H9 (cell line): ENCODE results near the gene TOM1L2. TPM values are rescaled to one million over a fixed set of nuclear protein-coding genes. Genes with fewer than 3 reads are reported as not detected.
A peak's percentile ranks its signal among the peaks of the same experiment; 100 is the strongest.

Experiments
- DNase-seq: peaks from one replicate; pipeline ENCODE4 v3.0.0-alpha.2; 2017
- H2AFZ ChIP-seq: one replicate; pipeline ENCODE4 v1.6.1; 2013; ENCODE audit warnings: mild to moderate bottlenecking, low read length, control low read depth, moderate library complexity
- H2AK5ac ChIP-seq: 2 replicates; pipeline ENCODE4 v1.6.1; 2013; ENCODE audit warnings: low read length, control low read depth, mixed read lengths; ENCODE audit not compliant: insufficient read length
- H2BK120ac ChIP-seq: one replicate; pipeline ENCODE4 v1.6.1; 2013; ENCODE audit warnings: low read depth, mild to moderate bottlenecking, low read length, control low read depth, inconsistent platforms; ENCODE audit not compliant: poor library complexity, severe bottlenecking
- H2BK12ac ChIP-seq: 2 replicates; pipeline ENCODE4 v1.6.1; 2013; ENCODE audit warnings: low read length, control low read depth, mixed read lengths, low read depth; ENCODE audit not compliant: insufficient read length
- H2BK15ac ChIP-seq: 2 replicates; pipeline ENCODE4 v1.6.1; 2013; ENCODE audit warnings: low read depth, low read length, control low read depth
- H2BK20ac ChIP-seq: one replicate; pipeline ENCODE4 v1.6.1; 2013; ENCODE audit warnings: low read depth, mild to moderate bottlenecking, low read length, control low read depth, inconsistent platforms; ENCODE audit not compliant: poor library complexity, severe bottlenecking
- H2BK5ac ChIP-seq: 2 replicates; pipeline ENCODE4 v1.6.1; 2013; ENCODE audit warnings: low read length, control low read depth, mixed read lengths; ENCODE audit not compliant: insufficient read length
- H3K14ac ChIP-seq: 2 replicates; pipeline ENCODE4 v1.6.1; 2013; ENCODE audit warnings: low read length, control low read depth; ENCODE audit not compliant: insufficient read depth
- H3K18ac ChIP-seq: 2 replicates; pipeline ENCODE4 v1.6.1; 2013; ENCODE audit warnings: low read depth, mild to moderate bottlenecking, mixed read lengths, low read length, control low read depth; ENCODE audit not compliant: insufficient read length
- H3K23ac ChIP-seq: 2 replicates; pipeline ENCODE4 v1.6.1; 2013; ENCODE audit warnings: low read length, control low read depth, mixed read lengths, low read depth; ENCODE audit not compliant: insufficient read length
- H3K23me2 ChIP-seq: 2 replicates; pipeline ENCODE4 v1.6.1; 2013; ENCODE audit warnings: low read depth, mild to moderate bottlenecking, mixed read lengths, low read length, control low read depth; ENCODE audit not compliant: insufficient read length, poor library complexity, severe bottlenecking
- H3K27ac ChIP-seq: 2 replicates; pipeline ENCODE4 v1.5.1; 2013; ENCODE audit warnings: low read length, control low read depth, mixed read lengths, low read depth; ENCODE audit not compliant: insufficient read length
- H3K27me3 ChIP-seq: 2 replicates; pipeline ENCODE4 v1.6.1; 2013; ENCODE audit warnings: low read length, control low read depth, inconsistent platforms; ENCODE audit not compliant: insufficient read depth
- H3K4ac ChIP-seq: 2 replicates; pipeline ENCODE4 v1.6.1; 2013; ENCODE audit warnings: low read depth, mild to moderate bottlenecking, control low read depth, inconsistent platforms, low read length, moderate library complexity
- H3K4me1 ChIP-seq: 2 replicates; pipeline ENCODE4 v1.6.1; 2013; ENCODE audit warnings: low read length, control low read depth, inconsistent platforms; ENCODE audit not compliant: insufficient read depth
- H3K4me2 ChIP-seq: 2 replicates; pipeline ENCODE4 v1.6.1; 2013; ENCODE audit warnings: low read length, control low read depth, mixed read lengths; ENCODE audit not compliant: insufficient read length, insufficient read depth
- H3K56ac ChIP-seq: 2 replicates; pipeline ENCODE4 v1.6.1; 2013; ENCODE audit warnings: low read depth, mild to moderate bottlenecking, mixed read lengths, low read length, control low read depth; ENCODE audit not compliant: insufficient read length
- H3K79me1 ChIP-seq: 2 replicates; pipeline ENCODE4 v1.6.1; 2013; ENCODE audit warnings: low read depth, mild to moderate bottlenecking, moderate library complexity, low read length, control low read depth, inconsistent platforms; ENCODE audit not compliant: insufficient read depth, poor library complexity, severe bottlenecking
- H3K79me2 ChIP-seq: 2 replicates; pipeline ENCODE4 v1.6.1; 2013; ENCODE audit warnings: low read length, control low read depth, inconsistent platforms; ENCODE audit not compliant: insufficient read depth
- H3K9ac ChIP-seq: 2 replicates; pipeline ENCODE4 v1.6.1; 2013; ENCODE audit warnings: low read length, control low read depth, mixed read lengths; ENCODE audit not compliant: insufficient read length; ENCODE audit errors: extremely low read depth
- H3K9me3 ChIP-seq: one replicate; pipeline ENCODE4 v1.6.1; 2013; ENCODE audit warnings: low read depth, low read length, inconsistent platforms; ENCODE audit not compliant: control insufficient read depth
- H3T11ph ChIP-seq: one replicate; pipeline ENCODE4 v1.6.1; 2013; ENCODE audit warnings: mild to moderate bottlenecking, low read length, control low read depth, inconsistent platforms
- H4K20me1 ChIP-seq: one replicate; pipeline ENCODE4 v1.6.1; 2013; ENCODE audit not compliant: control insufficient read depth, insufficient read length, insufficient read depth
- H4K5ac ChIP-seq: 2 replicates; pipeline ENCODE4 v1.6.1; 2013; ENCODE audit warnings: low read depth, mild to moderate bottlenecking, mixed read lengths, low read length, control low read depth; ENCODE audit not compliant: insufficient read length
- H4K8ac ChIP-seq: replicated peaks from 2 replicates; pipeline ENCODE4 v1.6.1; 2013; ENCODE audit warnings: low read length, control low read depth, mixed read lengths, low read depth; ENCODE audit not compliant: insufficient read length
- H4K91ac ChIP-seq: 2 replicates; pipeline ENCODE4 v1.6.1; 2013; ENCODE audit warnings: low read depth, mild to moderate bottlenecking, moderate library complexity, mixed read lengths, low read length, control low read depth; ENCODE audit not compliant: insufficient read length
- H3K27ac Mint-ChIP-seq, 3 experiments: 2 replicates in 2 of 3; 3 replicates in 1 of 3; pipeline ENCODE4 v1.8.0; 2020 to 2021; ENCODE audit warnings: mixed read lengths in 3 of 3, mild to moderate bottlenecking in 1 of 3, moderate library complexity in 1 of 3
- H3K27me3 Mint-ChIP-seq: 2 replicates; pipeline ENCODE4 v1.8.0; 2021; ENCODE audit warnings: low read depth, mild to moderate bottlenecking, moderate library complexity, mixed read lengths
- H3K36me3 Mint-ChIP-seq, 3 experiments: 2 replicates in 2 of 3; 3 replicates in 1 of 3; pipeline ENCODE4 v1.8.0; 2020 to 2021; ENCODE audit warnings: low read depth in 3 of 3, mixed read lengths in 3 of 3; ENCODE audit not compliant: insufficient read depth in 1 of 3
- H3K4me1 Mint-ChIP-seq, 2 experiments: 2 replicates each; pipeline ENCODE4 v1.8.0; 2020; ENCODE audit warnings: mixed read lengths in 2 of 2
- H3K4me3 Mint-ChIP-seq, 2 experiments: 2 replicates in 1 of 2; 3 replicates in 1 of 2; pipeline ENCODE4 v1.8.0; 2020 to 2021; ENCODE audit warnings: mild to moderate bottlenecking in 2 of 2, mixed read lengths in 2 of 2, moderate library complexity in 1 of 2
- H3K9me3 Mint-ChIP-seq, 2 experiments: 2 replicates in 1 of 2; 3 replicates in 1 of 2; pipeline ENCODE4 v1.8.0; 2020; ENCODE audit warnings: mild to moderate bottlenecking in 2 of 2, mixed read lengths in 2 of 2, moderate library complexity in 1 of 2
- WGBS: extraction: QIAGEN DNeasy Blood & Tissue Kit; methylation state at CpG from one replicate; pipeline ENCODE4 v1.1.7; 2013; ENCODE audit warnings: missing lambda C conversion rate, low lambda C conversion rate, mixed read lengths; ENCODE audit not compliant: insufficient read length; ENCODE audit errors: extremely low coverage; 5-methylcytosine and 5-hydroxymethylcytosine counted together
- total RNA-seq: library from RNA; stranded (reverse); gene quantifications from 2 replicates; pipeline ENCODE4 v1.2.1, GENCODE V29; 2021
- TF ChIP-seq, protein P1 (sequence below): fragments of 200-600 bp; sonication (generic); conservative IDR thresholded peaks from 3 replicates; pipeline ENCODE4 v1.8.0; 2021; ENCODE audit warnings: antibody characterized with exemption, mild to moderate bottlenecking

The TOM1L2 gene
- total RNA-seq, 1 experiment from 2014 or later, result 4.6 TPM

DNA sequence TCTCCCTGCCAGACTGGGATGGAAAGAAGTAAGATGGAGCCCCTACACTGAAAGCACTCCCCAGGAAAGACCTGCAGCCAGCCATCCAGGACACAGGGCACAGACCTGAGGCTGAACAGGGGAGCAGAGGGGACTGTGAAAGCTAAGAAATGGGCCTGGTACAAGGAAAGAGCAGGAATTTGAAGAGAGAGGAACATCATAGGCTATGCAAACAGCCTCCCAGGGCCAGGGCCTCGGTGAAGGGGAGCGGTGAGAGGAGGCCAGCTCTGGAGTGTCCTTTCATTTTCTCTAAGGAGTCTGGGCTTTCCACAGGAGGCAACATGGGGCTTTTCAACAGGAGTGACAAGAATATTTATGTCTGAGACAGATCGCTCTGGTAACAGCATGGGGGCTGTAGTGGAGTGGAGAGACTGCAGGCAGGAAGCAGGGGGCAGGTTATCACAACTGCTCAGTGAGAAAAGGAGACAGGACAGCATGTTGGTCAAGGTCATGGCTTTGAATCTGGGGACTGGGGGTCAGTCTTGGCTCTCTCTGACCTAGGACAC, 50.1 kb downstream of the TOM1L2 start:
- Histone ChIP-seq H2BK15ac (no peak overlapping the region), H3K23me2 (no peaks in the 10 kb centered on the region), H3K4ac (no peak overlapping the region), H3K4me1 (peaks cover 3% of the 10 kb centered on the region; the same call in 1 of the 2 replicates), H3K18ac (no peak overlapping the region), H3K56ac (no peak overlapping the region), H4K5ac (no peak overlapping the region), H3K27ac (peak overlapping the region; percentile 85), H4K8ac (no peak overlapping the region), H2BK120ac (no peak overlapping the region), H3K9me3 (no peaks in the 10 kb centered on the region), H2AK5ac (no peak overlapping the region), H3K4me2 (no peak overlapping the region), H4K91ac (no peak overlapping the region), H4K20me1 (no peaks in the 10 kb centered on the region), H3K23ac (no peak overlapping the region), H2AFZ (no peak overlapping the region), H3T11ph (no peak overlapping the region), H3K27me3 (no peaks in the 10 kb centered on the region), H2BK20ac (no peak overlapping the region), H3K79me1 (no peaks in the 10 kb centered on the region), H2BK12ac (no peak overlapping the region), H3K14ac (no peak overlapping the region), H3K9ac (no peak overlapping the region), H3K79me2 (no peaks in the 10 kb centered on the region), H2BK5ac (no peak overlapping the region)
- 0 out of 5 replicates have a peak, but pooled peaks cover 0 to 2% of the 10 kb centered on the region in 2 experiments for H3K9me3 Mint-ChIP-seq
- peak overlapping the region; percentile 27 to 90 (median 90) for H3K27ac Mint-ChIP-seq
- H3K36me3 Mint-ChIP-seq, result no peaks in the 10 kb centered on the region
- H3K27me3 Mint-ChIP-seq, result no peaks in the 10 kb centered on the region
- TF ChIP-seq, protein P1, sequence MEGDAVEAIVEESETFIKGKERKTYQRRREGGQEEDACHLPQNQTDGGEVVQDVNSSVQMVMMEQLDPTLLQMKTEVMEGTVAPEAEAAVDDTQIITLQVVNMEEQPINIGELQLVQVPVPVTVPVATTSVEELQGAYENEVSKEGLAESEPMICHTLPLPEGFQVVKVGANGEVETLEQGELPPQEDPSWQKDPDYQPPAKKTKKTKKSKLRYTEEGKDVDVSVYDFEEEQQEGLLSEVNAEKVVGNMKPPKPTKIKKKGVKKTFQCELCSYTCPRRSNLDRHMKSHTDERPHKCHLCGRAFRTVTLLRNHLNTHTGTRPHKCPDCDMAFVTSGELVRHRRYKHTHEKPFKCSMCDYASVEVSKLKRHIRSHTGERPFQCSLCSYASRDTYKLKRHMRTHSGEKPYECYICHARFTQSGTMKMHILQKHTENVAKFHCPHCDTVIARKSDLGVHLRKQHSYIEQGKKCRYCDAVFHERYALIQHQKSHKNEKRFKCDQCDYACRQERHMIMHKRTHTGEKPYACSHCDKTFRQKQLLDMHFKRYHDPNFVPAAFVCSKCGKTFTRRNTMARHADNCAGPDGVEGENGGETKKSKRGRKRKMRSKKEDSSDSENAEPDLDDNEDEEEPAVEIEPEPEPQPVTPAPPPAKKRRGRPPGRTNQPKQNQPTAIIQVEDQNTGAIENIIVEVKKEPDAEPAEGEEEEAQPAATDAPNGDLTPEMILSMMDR, result no peak
- no peak for DNase-seq
- peaks cover 25 to 30% of the 10 kb centered on the region in 2 experiments for H3K4me1 Mint-ChIP-seq
- no peak overlapping the region; a peak in 1 of 5 replicates for H3K4me3 Mint-ChIP-seq
- WGBS, result no CpG with 5 or more reads among the region's 3 CpGs
